Mesenchymal stem cell (in vitro differentiated cells and primary cell): ENCODE measurements around the gene TRIM15. TPM values are rescaled to one million over a fixed set of nuclear protein-coding genes. Genes with fewer than 3 reads are reported as not detected.
"Not testable (repeated sequence)": the region's sequence is repeated elsewhere in the genome, so short reads cannot be mapped to it uniquely, and the experiment has no call there.

Experiments used
- DNase-seq: peaks from one replicate; pipeline ENCODE4 v3.0.0-alpha.2; 2013
- H2AFZ ChIP-seq: one replicate; pipeline ENCODE4 v1.6.1; 2013; ENCODE audit warnings: low read depth, mild to moderate bottlenecking, control low read depth, inconsistent platforms, low read length, moderate library complexity
- H2AK5ac ChIP-seq: 2 replicates; pipeline ENCODE4 v1.6.1; 2013; ENCODE audit warnings: low read length, moderate library complexity, mild to moderate bottlenecking, inconsistent platforms; ENCODE audit not compliant: severe bottlenecking
- H2BK120ac ChIP-seq: one replicate; pipeline ENCODE4 v1.6.1; 2013; ENCODE audit warnings: low read depth, mild to moderate bottlenecking, inconsistent platforms, low read length, moderate library complexity
- H2BK12ac ChIP-seq, 2 experiments: one replicate each; pipeline ENCODE4 v1.6.1; 2013; ENCODE audit warnings: inconsistent platforms in 2 of 2, low read length in 2 of 2, mild to moderate bottlenecking in 2 of 2, moderate library complexity in 2 of 2, control low read depth in 1 of 2
- H2BK15ac ChIP-seq: one replicate; pipeline ENCODE4 v1.6.1; 2013; ENCODE audit warnings: mild to moderate bottlenecking, low read depth, inconsistent platforms; ENCODE audit not compliant: poor library complexity, severe bottlenecking
- H2BK5ac ChIP-seq: 2 replicates; pipeline ENCODE4 v1.6.1; 2013; ENCODE audit warnings: low read depth, mild to moderate bottlenecking, low read length, control low read depth, inconsistent platforms; ENCODE audit not compliant: poor library complexity, severe bottlenecking
- H3K14ac ChIP-seq, 2 experiments: one replicate each; pipeline ENCODE4 v1.6.1; 2013; ENCODE audit warnings: inconsistent platforms in 2 of 2, low read length in 2 of 2, control low read depth in 1 of 2, mild to moderate bottlenecking in 1 of 2, moderate library complexity in 1 of 2
- H3K18ac ChIP-seq, 2 experiments: one replicate each; pipeline ENCODE4 v1.6.1; 2013; ENCODE audit warnings: inconsistent platforms in 2 of 2, low read length in 2 of 2, control low read depth in 1 of 2, low read depth in 1 of 2, mild to moderate bottlenecking in 1 of 2
- H3K23ac ChIP-seq, 2 experiments: one replicate each; pipeline ENCODE4 v1.6.1; 2013; ENCODE audit warnings: inconsistent platforms in 2 of 2, low read length in 2 of 2, mild to moderate bottlenecking in 2 of 2, moderate library complexity in 2 of 2, control low read depth in 1 of 2
- H3K27ac ChIP-seq: 2 replicates; pipeline ENCODE4 v1.5.1; 2013; ENCODE audit warnings: mild to moderate bottlenecking, moderate library complexity, low read length, control low read depth, inconsistent platforms; ENCODE audit not compliant: poor library complexity, severe bottlenecking
- H3K27me3 ChIP-seq, 2 experiments: 2 replicates each; pipeline versions ENCODE4 v1.6.1 to v1.7.0; 2013; ENCODE audit warnings: low read length in 2 of 2, mild to moderate bottlenecking in 2 of 2, moderate library complexity in 2 of 2, control low read depth in 1 of 2, inconsistent platforms in 1 of 2; ENCODE audit not compliant: control insufficient read depth in 1 of 2, insufficient read depth in 1 of 2
- H3K36me3 ChIP-seq, 2 experiments: 2 replicates each; pipeline versions ENCODE4 v1.6.1 to v1.7.0; 2013; ENCODE audit warnings: low read length in 2 of 2, control low read depth in 1 of 2, inconsistent platforms in 1 of 2, low read depth in 1 of 2, mild to moderate bottlenecking in 1 of 2; ENCODE audit not compliant: insufficient read depth in 2 of 2, control insufficient read depth in 1 of 2
- H3K4ac ChIP-seq, 2 experiments: one replicate each; pipeline ENCODE4 v1.6.1; 2013; ENCODE audit warnings: inconsistent platforms in 2 of 2, low read length in 2 of 2, mild to moderate bottlenecking in 2 of 2, moderate library complexity in 2 of 2, control low read depth in 1 of 2, low read depth in 1 of 2
- H3K4me1 ChIP-seq: 2 replicates; pipeline ENCODE4 v1.6.1; 2013; ENCODE audit warnings: low read depth, low read length, control low read depth; ENCODE audit not compliant: control insufficient read depth, insufficient read depth
- H3K4me2 ChIP-seq: 2 replicates; pipeline ENCODE4 v1.6.1; 2013; ENCODE audit warnings: low read length, mild to moderate bottlenecking, inconsistent platforms; ENCODE audit not compliant: poor library complexity, severe bottlenecking
- H3K4me3 ChIP-seq, 2 experiments: 2 replicates each; pipeline versions ENCODE4 v1.5.1 to v1.7.0; 2013; ENCODE audit warnings: low read length in 2 of 2, mild to moderate bottlenecking in 2 of 2, control low read depth in 1 of 2, low read depth in 1 of 2; ENCODE audit not compliant: insufficient read depth in 1 of 2
- H3K79me1 ChIP-seq: replicated peaks from 2 replicates; pipeline ENCODE4 v1.6.1; 2013; ENCODE audit warnings: mild to moderate bottlenecking, control low read depth, low read length, inconsistent platforms; ENCODE audit not compliant: poor library complexity, severe bottlenecking
- H3K9ac ChIP-seq: 2 replicates; pipeline ENCODE4 v1.7.0; 2013; ENCODE audit warnings: mild to moderate bottlenecking, low read length, moderate library complexity
- H3K9me3 ChIP-seq: 2 replicates; pipeline ENCODE4 v1.7.0; 2013; ENCODE audit warnings: mild to moderate bottlenecking, low read length; ENCODE audit not compliant: control insufficient read depth
- H4K8ac ChIP-seq: one replicate; pipeline ENCODE4 v1.6.1; 2013; ENCODE audit warnings: inconsistent platforms, mild to moderate bottlenecking, low read length, moderate library complexity
- H4K91ac ChIP-seq: one replicate; pipeline ENCODE4 v1.6.1; 2013; ENCODE audit warnings: mild to moderate bottlenecking, low read length, inconsistent platforms
- WGBS: methylation state at CpG from one replicate; pipeline ENCODE4 v1.1.7; 2013; ENCODE audit warnings: mixed read lengths; 5-methylcytosine and 5-hydroxymethylcytosine counted together
- polyA plus RNA-seq, 2 experiments: library from polyadenylated mRNA; stranded (reverse); fragments of 200-250 nt; gene quantifications; one replicate each; pipeline ENCODE4 v1.2.3, GENCODE V29; 2013

Gene TRIM15
- polyA plus RNA-seq (2013, experiment 1 of 2): not detected
- not detected for polyA plus RNA-seq (2013, experiment 2 of 2)

DNA sequence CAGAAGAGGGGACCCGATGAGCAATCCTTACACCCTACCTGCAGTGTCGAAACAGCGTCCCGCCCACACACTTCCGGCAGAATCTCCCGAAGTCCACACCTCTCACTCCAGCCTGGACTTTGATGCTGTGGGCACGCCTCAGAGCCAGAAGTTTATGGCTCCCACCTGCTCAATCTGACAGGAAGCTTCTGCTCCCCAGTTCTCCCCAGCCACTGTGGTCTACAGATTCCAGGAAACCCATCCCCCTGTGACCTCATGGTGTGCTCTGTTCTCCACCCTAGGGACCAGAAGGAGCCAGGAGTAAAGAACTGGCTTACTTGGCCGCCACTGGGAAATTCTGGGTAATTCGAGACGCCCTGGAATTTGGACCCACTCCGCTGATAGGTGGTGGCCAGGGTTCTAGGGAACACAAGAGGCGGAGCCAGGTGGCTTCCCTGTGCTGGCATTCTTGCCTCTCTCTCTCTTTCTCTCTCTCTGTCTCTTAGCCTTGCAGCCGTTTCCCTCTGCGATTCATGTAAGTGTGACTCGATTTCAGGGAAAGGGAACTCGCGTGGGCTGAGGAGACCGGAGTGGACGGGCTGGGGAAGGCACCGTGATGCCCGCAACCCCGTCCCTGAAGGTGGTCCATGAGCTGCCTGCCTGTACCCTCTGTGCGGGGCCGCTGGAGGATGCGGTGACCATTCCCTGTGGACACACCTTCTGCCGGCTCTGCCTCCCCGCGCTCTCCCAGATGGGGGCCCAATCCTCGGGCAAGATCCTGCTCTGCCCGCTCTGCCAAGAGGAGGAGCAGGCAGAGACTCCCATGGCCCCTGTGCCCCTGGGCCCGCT lies at the start of gene TRIM15:
TRIM15 (plus strand) TSS at position 457 of the 828 bp plus-strand sequence; CDS start at position 596, 139 bp downstream.
- Histone ChIP-seq H3K18ac (no peak within 1 kb of the TSS), H3K27me3 (peaks cover 32 to 39% of the 10 kb centered on the region in 2 experiments), H4K8ac (no peak within 1 kb of the TSS), H2BK120ac (no peak within 1 kb of the TSS), H3K79me1 (no peaks in the 10 kb centered on the region), H4K91ac (no peak within 1 kb of the TSS), H3K36me3 (no peaks in the 10 kb centered on the region), H3K9ac (no peak within 1 kb of the TSS), H3K4me3 (no peak within 1 kb of the TSS), H2BK5ac (no peak within 1 kb of the TSS), H3K14ac (no peak within 1 kb of the TSS), H3K23ac (no peak within 1 kb of the TSS), H3K4me1 (no peaks in the 10 kb centered on the region), H2BK12ac (no peak within 1 kb of the TSS), H3K4ac (no peak within 1 kb of the TSS), H2AFZ (no peak within 1 kb of the TSS), H3K9me3 (no peaks in the 10 kb centered on the region), H2AK5ac (no peak within 1 kb of the TSS), H2BK15ac (no peak within 1 kb of the TSS), H3K4me2 (no peak within 1 kb of the TSS), H3K27ac (no peak within 1 kb of the TSS)
- WGBS: 85% methylated on average over 31 of the region's 31 CpGs
- DNase-seq: no peak

GRCh38 chr6:30113841-30114240 lies 49.5 kb upstream of the TRIM15 start:
- no peak overlapping the region for H2BK12ac ChIP-seq
- no peak overlapping the region for H3K4me2 ChIP-seq
- H3K79me1 ChIP-seq: no peaks in the 10 kb centered on the region
- no peak overlapping the region for H2BK15ac ChIP-seq
- no peak for DNase-seq
- no CpG with 5 or more reads among the region's 1 CpG for WGBS
- no peak overlapping the region for H2BK120ac ChIP-seq
- no peak overlapping the region for H3K27ac ChIP-seq
- no peak overlapping the region for H3K9ac ChIP-seq
- H3K23ac ChIP-seq: no peak overlapping the region
- H3K4me3 ChIP-seq: no peak overlapping the region
- H3K27me3 ChIP-seq: peaks cover 38 to 49% of the 10 kb centered on the region in 2 experiments
- no peaks in the 10 kb centered on the region for H3K36me3 ChIP-seq
- no peak overlapping the region for H2BK5ac ChIP-seq
- H4K91ac ChIP-seq: no peak overlapping the region
- H3K14ac ChIP-seq: no peak overlapping the region
- H2AK5ac ChIP-seq: no peak overlapping the region
- no peak overlapping the region for H2AFZ ChIP-seq
- peaks cover under 1% of the 10 kb centered on the region for H3K4me1 ChIP-seq
- no peak overlapping the region for H4K8ac ChIP-seq
- H3K9me3 ChIP-seq: no peaks in the 10 kb centered on the region
- H3K4ac ChIP-seq: no peak overlapping the region
- H3K18ac ChIP-seq: no peak overlapping the region

DNA sequence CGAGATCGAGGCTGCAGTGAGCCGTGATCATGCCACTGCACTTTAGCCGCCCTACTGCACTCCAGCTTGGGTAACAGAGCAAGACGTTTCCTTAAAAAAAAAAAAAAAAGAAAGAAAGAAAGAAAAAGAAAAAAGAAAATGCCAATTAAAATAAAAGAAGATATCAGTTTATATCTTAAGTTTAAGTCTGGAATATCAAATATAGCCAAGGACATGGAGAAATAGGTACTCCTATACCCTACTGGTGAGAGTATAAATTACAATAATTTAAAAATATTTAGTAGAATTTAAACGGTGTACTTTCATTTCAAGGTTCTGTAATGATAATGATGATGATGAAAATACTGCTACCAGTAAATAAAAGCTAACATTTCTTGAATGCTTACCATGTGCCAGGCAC lies 46.6 kb upstream of the TRIM15 start:
- 90% methylated on average over 4 of the region's 6 CpGs for WGBS
- no peak overlapping the region for H3K9ac ChIP-seq
- peaks cover 26 to 27% of the 10 kb centered on the region in 2 experiments for H3K27me3 ChIP-seq
- no peak overlapping the region for H3K23ac ChIP-seq
- no peak overlapping the region for H2AFZ ChIP-seq
- no peak overlapping the region for H4K91ac ChIP-seq
- no peak overlapping the region for H3K27ac ChIP-seq
- H3K14ac ChIP-seq: no peak overlapping the region
- H3K4ac ChIP-seq: no peak overlapping the region
- no peak overlapping the region for H3K4me3 ChIP-seq
- H2BK15ac ChIP-seq: no peak overlapping the region
- H2AK5ac ChIP-seq: no peak overlapping the region
- H3K4me2 ChIP-seq: no peak overlapping the region
- no peaks in the 10 kb centered on the region for H3K36me3 ChIP-seq
- H3K79me1 ChIP-seq: no peaks in the 10 kb centered on the region
- no peak overlapping the region for H2BK5ac ChIP-seq
- H4K8ac ChIP-seq: no peak overlapping the region
- no peak for DNase-seq
- no peaks in the 10 kb centered on the region for H3K9me3 ChIP-seq
- no peak overlapping the region for H2BK120ac ChIP-seq
- no peak overlapping the region for H3K18ac ChIP-seq
- no peak overlapping the region for H2BK12ac ChIP-seq
- H3K4me1 ChIP-seq: peaks cover 1% of the 10 kb centered on the region

DNA sequence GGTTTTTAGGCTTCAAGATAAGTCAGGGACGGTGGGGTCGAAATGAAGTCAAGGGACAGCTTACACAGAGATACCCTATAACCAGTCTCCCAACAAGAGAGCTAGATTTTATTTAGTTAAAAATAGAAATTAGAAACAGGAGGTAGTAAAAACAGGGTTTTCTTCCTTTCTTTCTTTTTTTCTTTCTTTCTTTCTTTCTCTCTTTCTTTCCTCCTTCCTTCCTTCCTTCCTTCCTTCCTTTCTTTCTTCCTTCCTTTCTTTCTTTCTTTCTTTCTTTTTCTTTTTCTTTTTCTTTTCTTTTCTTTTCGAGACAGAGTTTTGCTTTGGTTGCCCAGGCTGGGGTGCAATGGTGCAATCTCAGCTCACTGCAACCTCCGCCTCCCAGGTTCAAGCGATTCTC lies 44.7 kb upstream of the TRIM15 start:
- not testable (repeated sequence) for H2BK120ac ChIP-seq, H3K18ac ChIP-seq, H3K36me3 ChIP-seq, H2AK5ac ChIP-seq, H2BK5ac ChIP-seq, H3K9me3 ChIP-seq, H4K8ac ChIP-seq, H3K14ac ChIP-seq, H2BK15ac ChIP-seq, H3K4me2 ChIP-seq, H2BK12ac ChIP-seq, H2AFZ ChIP-seq, H3K23ac ChIP-seq, H3K27ac ChIP-seq, H3K79me1 ChIP-seq, DNase-seq, H3K9ac ChIP-seq, H3K4me1 ChIP-seq, H3K4me3 ChIP-seq, H3K4ac ChIP-seq, H4K91ac ChIP-seq
- H3K27me3 ChIP-seq: peaks cover 9 to 11% of the 10 kb centered on the region in 2 experiments
- 94% methylated on average over 4 of the region's 5 CpGs for WGBS
